ES-I3 (cell line): ENCODE measurements around the gene ITGB4.

Experiments used
- H3K36me3 ChIP-seq: 2 replicates; pipeline ENCODE4 v1.6.1; 2013; ENCODE audit warnings: mild to moderate bottlenecking, low read length, control low read depth, moderate library complexity; ENCODE audit not compliant: insufficient read depth
- H3K4me1 ChIP-seq: 2 replicates; pipeline ENCODE4 v1.6.1; 2013; ENCODE audit warnings: mild to moderate bottlenecking, control low read depth, low read length; ENCODE audit not compliant: insufficient read depth
- H3K9ac ChIP-seq: 2 replicates; pipeline ENCODE4 v1.6.1; 2013; ENCODE audit warnings: low read depth, mild to moderate bottlenecking, low read length, moderate library complexity
- H3K9me3 ChIP-seq: 2 replicates; pipeline ENCODE4 v1.6.1; 2013; ENCODE audit warnings: mild to moderate bottlenecking, low read length, moderate library complexity; ENCODE audit not compliant: control insufficient read depth, insufficient read depth

The ITGB4 gene

GRCh38 chr17:75691801-75692626 is 29.2 kb upstream of the ITGB4 start:
- Histone ChIP-seq H3K9ac (no peak overlapping the region), H3K36me3 (peaks cover 8% of the 10 kb centered on the region), H3K9me3 (no peaks in the 10 kb centered on the region), H3K4me1 (peaks cover 20% of the 10 kb centered on the region; the same call in 1 of the 2 replicates)

- Histone ChIP-seq H3K36me3 (peaks cover 13% of the 10 kb centered on the region; the same call in 1 of the 2 replicates), H3K9ac (no peak overlapping the region), H3K9me3 (no peaks in the 10 kb centered on the region), H3K4me1 (peaks cover 20% of the 10 kb centered on the region; the same call in 1 of the 2 replicates)
Observed at GRCh38 chr17:75692976-75693375, 28.3 kb upstream of the ITGB4 start.

- Histone ChIP-seq H3K4me1 (peaks cover 20% of the 10 kb centered on the region; the same call in 1 of the 2 replicates), H3K36me3 (peaks cover 13% of the 10 kb centered on the region; the same call in 1 of the 2 replicates), H3K9me3 (no peaks in the 10 kb centered on the region), H3K9ac (no peak overlapping the region)
Observed at GRCh38 chr17:75693500-75694481, 27.5 kb upstream of the ITGB4 start.

GRCh38 chr17:75694536-75694935 is 26.7 kb upstream of the ITGB4 start:
- Histone ChIP-seq H3K4me1 (peaks cover 20% of the 10 kb centered on the region; the same call in 1 of the 2 replicates), H3K36me3 (peaks cover 13% of the 10 kb centered on the region; the same call in 1 of the 2 replicates), H3K9me3 (no peaks in the 10 kb centered on the region), H3K9ac (no peak overlapping the region)

GRCh38 chr17:75695141-75695829 is 26.0 kb upstream of the ITGB4 start:
- peaks cover 20% of the 10 kb centered on the region; the same call in 1 of the 2 replicates for H3K4me1 ChIP-seq

GRCh38 chr17:75695830-75696271 is 25.4 kb upstream of the ITGB4 start:
- Histone ChIP-seq H3K9me3 (no peaks in the 10 kb centered on the region), H3K4me1 (peaks cover 20% of the 10 kb centered on the region; the same call in 1 of the 2 replicates), H3K36me3 (peaks cover 24% of the 10 kb centered on the region), H3K9ac (no peak overlapping the region)

More at GRCh38 chr17:75695141-75695829, 26.0 kb upstream of the ITGB4 start:
- no peaks in the 10 kb centered on the region for H3K9me3 ChIP-seq
- no peak overlapping the region for H3K9ac ChIP-seq
- peaks cover 19% of the 10 kb centered on the region; the same call in 1 of the 2 replicates for H3K36me3 ChIP-seq

GRCh38 chr17:75697651-75698291 is 23.5 kb upstream of the ITGB4 start:
- H3K9ac ChIP-seq, result no peak overlapping the region
- peaks cover 41% of the 10 kb centered on the region for H3K36me3 ChIP-seq
- peaks cover 18% of the 10 kb centered on the region; the same call in 1 of the 2 replicates for H3K4me1 ChIP-seq
- no peaks in the 10 kb centered on the region for H3K9me3 ChIP-seq

GRCh38 chr17:75698659-75699058 is 22.6 kb upstream of the ITGB4 start:
- Histone ChIP-seq H3K36me3 (peaks cover 48% of the 10 kb centered on the region), H3K9me3 (no peaks in the 10 kb centered on the region), H3K9ac (no peak overlapping the region), H3K4me1 (peaks cover 9% of the 10 kb centered on the region; the same call in 1 of the 2 replicates)

GRCh38 chr17:75701288-75701687 is 20.0 kb upstream of the ITGB4 start:
- no peaks in the 10 kb centered on the region for H3K9me3 ChIP-seq
- no peaks in the 10 kb centered on the region; the same call in 1 of the 2 replicates for H3K4me1 ChIP-seq
- peaks cover 49% of the 10 kb centered on the region for H3K36me3 ChIP-seq
- no peak overlapping the region for H3K9ac ChIP-seq

GRCh38 chr17:75703191-75703590 is 18.1 kb upstream of the ITGB4 start:
- peaks cover 47% of the 10 kb centered on the region for H3K36me3 ChIP-seq
- no peaks in the 10 kb centered on the region; the same call in 1 of the 2 replicates for H3K4me1 ChIP-seq
- H3K9me3 ChIP-seq, result no peaks in the 10 kb centered on the region
- no peak overlapping the region for H3K9ac ChIP-seq

- H3K36me3 ChIP-seq, result peaks cover 47% of the 10 kb centered on the region
- no peaks in the 10 kb centered on the region; the same call in 1 of the 2 replicates for H3K4me1 ChIP-seq
- H3K9me3 ChIP-seq, result no peaks in the 10 kb centered on the region
- no peak overlapping the region for H3K9ac ChIP-seq
Observed at GRCh38 chr17:75703591-75703990, 17.7 kb upstream of the ITGB4 start.

- H3K36me3 ChIP-seq, result peaks cover 40% of the 10 kb centered on the region
- no peak overlapping the region for H3K9ac ChIP-seq
- no peaks in the 10 kb centered on the region; the same call in 1 of the 2 replicates for H3K4me1 ChIP-seq
- no peaks in the 10 kb centered on the region for H3K9me3 ChIP-seq
Observed at GRCh38 chr17:75704963-75705875, 16.0 kb upstream of the ITGB4 start.
